GM12801 (cell line): Measurements from ENCODE around the gene MED15.

Experiments used
- CTCF ChIP-seq: IDR thresholded peaks from one replicate; pipeline ENCODE4 v1.5.1; 2011; ENCODE audit warnings: control low read depth; ENCODE audit not compliant: insufficient read length; ENCODE audit errors: extremely low read depth

Gene MED15

GRCh38 chr22:20563941-20564371 is 56.5 kb downstream of the MED15 start:
- no peak for TF ChIP-seq CTCF

GRCh38 chr22:20565079-20565734 is 57.8 kb downstream of the MED15 start:
- no peak for TF ChIP-seq CTCF

DNA sequence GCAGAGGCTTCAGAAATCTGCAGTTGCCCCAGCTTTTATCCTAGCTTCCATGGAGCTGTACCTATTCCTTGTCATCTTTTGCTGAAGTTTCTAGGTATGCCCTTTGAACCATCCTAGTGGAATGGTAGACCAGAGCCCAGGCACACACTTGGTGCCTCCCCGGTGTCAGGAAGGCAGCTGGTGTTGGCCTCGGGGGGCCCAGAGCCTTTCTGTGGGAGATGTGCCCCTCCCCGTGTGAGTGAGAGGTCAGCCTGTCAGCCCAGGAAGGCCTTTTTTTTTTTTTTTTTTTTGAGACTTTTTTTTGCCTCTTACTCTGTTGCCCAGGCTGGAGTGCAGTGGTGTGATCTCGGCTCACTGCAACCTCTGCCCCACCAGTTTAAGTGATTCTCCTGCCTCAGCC is 58.4 kb downstream of the MED15 start:
- no peak for TF ChIP-seq CTCF

DNA sequence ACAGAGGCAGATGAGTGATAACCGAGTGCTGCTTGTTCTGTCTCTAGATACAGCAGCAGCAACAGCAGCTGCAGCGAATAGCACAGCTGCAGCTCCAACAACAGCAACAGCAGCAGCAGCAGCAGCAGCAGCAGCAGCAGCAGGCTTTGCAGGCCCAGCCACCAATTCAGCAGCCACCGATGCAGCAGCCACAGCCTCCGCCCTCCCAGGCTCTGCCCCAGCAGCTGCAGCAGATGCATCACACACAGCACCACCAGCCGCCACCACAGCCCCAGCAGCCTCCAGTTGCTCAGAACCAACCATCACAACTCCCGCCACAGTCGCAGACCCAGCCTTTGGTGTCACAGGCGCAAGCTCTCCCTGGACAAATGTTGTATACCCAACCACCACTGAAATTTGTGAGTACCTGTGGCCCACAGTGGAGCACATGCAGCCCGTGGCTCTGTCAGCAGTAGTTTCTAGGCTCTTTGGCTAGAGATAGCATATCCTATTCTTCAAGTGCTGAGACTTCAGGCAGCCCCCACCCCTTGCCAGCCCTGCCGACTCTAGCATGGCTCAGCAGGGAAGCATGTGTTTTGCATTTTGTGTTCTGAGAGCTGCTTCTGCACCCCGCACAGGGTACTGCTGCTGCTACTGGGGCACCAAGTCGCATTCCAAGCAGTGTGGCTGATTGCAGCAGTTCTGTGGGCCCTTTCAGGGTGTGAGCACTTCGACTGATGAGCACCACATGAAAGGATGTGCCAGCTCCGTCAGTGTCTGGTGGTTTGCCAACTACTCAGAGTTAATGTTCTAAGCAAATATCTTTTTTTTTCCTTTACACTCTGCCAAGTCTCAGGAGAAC is 59.2 kb downstream of the MED15 start:
- no peak for TF ChIP-seq CTCF

- TF ChIP-seq CTCF, result no peak
Measured at GRCh38 chr22:20567371-20567847, 60.0 kb downstream of the MED15 start.

GRCh38 chr22:20567993-20568417 is 60.6 kb downstream of the MED15 start:
- no peak for TF ChIP-seq CTCF

GRCh38 chr22:20568502-20569058 is 61.2 kb downstream of the MED15 start:
- no peak for TF ChIP-seq CTCF
